OCI-LY1 (cell line): ENCODE measurements around the gene NCAPD3.

ENCODE experiments used
- H2AFZ ChIP-seq: fragments of 200-600 bp; sonication (generic), shearing (Covaris generic); 2 replicates; pipeline ENCODE4 v1.6.0; 2014; ENCODE audit warnings: antibody characterized with exemption, mild to moderate bottlenecking, low read length
- H3F3A ChIP-seq: fragments of 200-600 bp; sonication (generic), shearing (Covaris generic); 2 replicates; pipeline ENCODE4 v1.6.0; 2014; ENCODE audit warnings: mild to moderate bottlenecking, antibody characterized with exemption, low read length, moderate library complexity; ENCODE audit not compliant: insufficient read depth
- H3K27ac ChIP-seq: fragments of 200-600 bp; sonication (generic); 2 replicates; pipeline ENCODE4 v1.5.1; 2014; ENCODE audit warnings: low read length, mixed run types, mild to moderate bottlenecking, low read depth; ENCODE audit not compliant: poor library complexity, severe bottlenecking
- H3K27me3 ChIP-seq: fragments of 200-600 bp; sonication (generic); 2 replicates; pipeline ENCODE4 v1.6.0; 2014; ENCODE audit warnings: antibody characterized with exemption, mild to moderate bottlenecking, low read length, moderate library complexity; ENCODE audit not compliant: insufficient read depth
- H3K36me3 ChIP-seq: fragments of 200-600 bp; sonication (generic); 2 replicates; pipeline ENCODE4 v1.6.1; 2014; ENCODE audit warnings: mild to moderate bottlenecking, antibody characterized with exemption, low read length, moderate library complexity, mixed read lengths; ENCODE audit not compliant: insufficient read depth
- H3K4me1 ChIP-seq: fragments of 200-600 bp; sonication (generic); 2 replicates; pipeline ENCODE4 v1.5.1; 2014; ENCODE audit warnings: mild to moderate bottlenecking, low read length, moderate library complexity; ENCODE audit not compliant: insufficient read depth, severe bottlenecking
- H3K4me2 ChIP-seq: fragments of 200-600 bp; sonication (generic), shearing (Covaris generic); 2 replicates; pipeline ENCODE4 v1.6.1; 2014; ENCODE audit warnings: low read length
- H3K4me3 ChIP-seq: fragments of 200-600 bp; sonication (generic); 2 replicates; pipeline ENCODE4 v1.5.1; 2014; ENCODE audit warnings: low read length, low read depth, mild to moderate bottlenecking, mixed read lengths; ENCODE audit not compliant: poor library complexity, severe bottlenecking
- H3K79me2 ChIP-seq: fragments of 200-600 bp; shearing (Covaris generic); 2 replicates; pipeline ENCODE4 v1.6.1; 2016; ENCODE audit warnings: mixed run types, low read length, mixed read lengths; ENCODE audit not compliant: insufficient read depth
- H3K9ac ChIP-seq: fragments of 200-600 bp; sonication (generic), shearing (Covaris generic); 2 replicates; pipeline ENCODE4 v1.6.1; 2014; ENCODE audit warnings: mild to moderate bottlenecking, low read length, mixed read lengths
- H3K9me2 ChIP-seq: fragments of 200-600 bp; sonication (generic), shearing (Covaris generic); 2 replicates; pipeline ENCODE4 v1.6.1; 2014; ENCODE audit warnings: low read depth, mild to moderate bottlenecking, low read length, mixed read lengths
- H3K9me3 ChIP-seq: fragments of 200-600 bp; shearing (Covaris generic); 2 replicates; pipeline ENCODE4 v1.6.1; 2014; ENCODE audit warnings: low read length, mixed read lengths
- H4K20me1 ChIP-seq: fragments of 200-600 bp; sonication (generic), shearing (Covaris generic); 2 replicates; pipeline ENCODE4 v1.6.0; 2016; ENCODE audit warnings: mild to moderate bottlenecking, low read length; ENCODE audit not compliant: insufficient read depth
- CTCF ChIP-seq: fragments of 200-600 bp; sonication (generic), shearing (Covaris generic); IDR thresholded peaks from 2 replicates; pipeline ENCODE4 v1.5.1; 2017; ENCODE audit warnings: mild to moderate bottlenecking, antibody characterized with exemption, low read length, moderate library complexity, mixed read lengths
- EZH2 ChIP-seq: fragments of 200-600 bp; sonication (generic), shearing (Covaris generic); IDR thresholded peaks from 2 replicates; pipeline ENCODE4 v1.8.0; 2017; ENCODE audit warnings: borderline replicate concordance, mixed run types, mild to moderate bottlenecking, antibody characterized with exemption, low read length, moderate library complexity, mixed read lengths

NCAPD3 gene

GRCh38 chr11:134206185-134206584, 17.6 kb downstream of the NCAPD3 start:
- no peak for TF ChIP-seq EZH2
- TF ChIP-seq CTCF: no peak
- no peaks in the 10 kb centered on the region for H3K9me2 ChIP-seq
- no peaks in the 10 kb centered on the region for H3F3A ChIP-seq
- H3K4me1 ChIP-seq: no peaks in the 10 kb centered on the region
- no peaks in the 10 kb centered on the region for H3K9me3 ChIP-seq
- no peaks in the 10 kb centered on the region for H4K20me1 ChIP-seq
- H2AFZ ChIP-seq: no peak overlapping the region
- H3K27ac ChIP-seq: no peak overlapping the region
- H3K4me3 ChIP-seq: no peak overlapping the region
- H3K27me3 ChIP-seq: no peaks in the 10 kb centered on the region
- H3K36me3 ChIP-seq: peaks cover 92% of the 10 kb centered on the region
- no peaks in the 10 kb centered on the region for H3K79me2 ChIP-seq
- no peak overlapping the region for H3K4me2 ChIP-seq
- no peak overlapping the region for H3K9ac ChIP-seq

GRCh38 chr11:134205729-134206128, 18.0 kb downstream of the NCAPD3 start:
- Histone ChIP-seq H2AFZ (no peak overlapping the region), H3K9me2 (no peaks in the 10 kb centered on the region), H3K4me2 (no peak overlapping the region), H3K27me3 (no peaks in the 10 kb centered on the region), H3K79me2 (no peaks in the 10 kb centered on the region), H4K20me1 (no peaks in the 10 kb centered on the region), H3K4me3 (no peak overlapping the region), H3K27ac (no peak overlapping the region), H3F3A (no peaks in the 10 kb centered on the region), H3K9ac (no peak overlapping the region), H3K4me1 (no peaks in the 10 kb centered on the region), H3K36me3 (peaks cover 94% of the 10 kb centered on the region), H3K9me3 (no peaks in the 10 kb centered on the region)
- TF ChIP-seq CTCF: no peak
- TF ChIP-seq EZH2: no peak

- peaks cover 93% of the 10 kb centered on the region for H3K36me3 ChIP-seq
- TF ChIP-seq EZH2: no peak
Observed at GRCh38 chr11:134202661-134203060, 21.1 kb downstream of the NCAPD3 start.

GRCh38 chr11:134200688-134201087, 23.1 kb downstream of the NCAPD3 start:
- no peaks in the 10 kb centered on the region for H3K4me1 ChIP-seq
- no peaks in the 10 kb centered on the region for H3K9me2 ChIP-seq
- H2AFZ ChIP-seq: no peak overlapping the region
- no peak overlapping the region for H3K4me2 ChIP-seq
- no peak overlapping the region for H3K27ac ChIP-seq
- peaks cover 94% of the 10 kb centered on the region for H3K36me3 ChIP-seq
- H3K27me3 ChIP-seq: no peaks in the 10 kb centered on the region
- no peaks in the 10 kb centered on the region for H4K20me1 ChIP-seq
- H3K9me3 ChIP-seq: no peaks in the 10 kb centered on the region
- H3K4me3 ChIP-seq: no peak overlapping the region
- no peaks in the 10 kb centered on the region for H3F3A ChIP-seq
- no peak overlapping the region for H3K9ac ChIP-seq
- H3K79me2 ChIP-seq: no peaks in the 10 kb centered on the region
- TF ChIP-seq EZH2: no peak
- no peak for TF ChIP-seq CTCF

More at GRCh38 chr11:134202661-134203060, 21.1 kb downstream of the NCAPD3 start:
- H3F3A ChIP-seq: no peaks in the 10 kb centered on the region
- H4K20me1 ChIP-seq: no peaks in the 10 kb centered on the region
- no peak overlapping the region for H3K4me3 ChIP-seq
- no peaks in the 10 kb centered on the region for H3K9me2 ChIP-seq
- H3K79me2 ChIP-seq: no peaks in the 10 kb centered on the region
- no peaks in the 10 kb centered on the region for H3K9me3 ChIP-seq
- no peak overlapping the region for H2AFZ ChIP-seq
- no peaks in the 10 kb centered on the region for H3K4me1 ChIP-seq
- no peak overlapping the region for H3K9ac ChIP-seq
- no peaks in the 10 kb centered on the region for H3K27me3 ChIP-seq
- no peak overlapping the region for H3K27ac ChIP-seq
- H3K4me2 ChIP-seq: no peak overlapping the region
